Neural cell (in vitro differentiated cells): ENCODE results near the gene FGR.

ENCODE experiments used
- CTCF ChIP-seq: fragments of 450-650 bp; IDR thresholded peaks from 2 replicates; pipeline ENCODE4 v1.5.1; 2014; ENCODE audit warnings: antibody characterized with exemption, mild to moderate bottlenecking, moderate library complexity; ENCODE audit not compliant: poor library complexity, severe bottlenecking
- EP300 ChIP-seq: fragments of 450-650 bp; conservative IDR thresholded peaks from 2 replicates; pipeline ENCODE4 v1.6.1; 2014; ENCODE audit warnings: antibody characterized with exemption, mild to moderate bottlenecking, moderate library complexity; ENCODE audit not compliant: poor library complexity, severe bottlenecking
- EZH2 ChIP-seq: fragments of 200-600, 300-800 bp; shearing (Covaris generic), sonication (generic); IDR thresholded peaks from 2 replicates; pipeline ENCODE4 v1.6.1; 2014; ENCODE audit warnings: antibody characterized with exemption, low read length, borderline replicate concordance, mild to moderate bottlenecking; ENCODE audit not compliant: insufficient read depth, poor library complexity, severe bottlenecking
- POLR2AphosphoS5 ChIP-seq: IDR thresholded peaks from 2 replicates; pipeline ENCODE4 v1.6.1; 2012
- RAD21 ChIP-seq: fragments of 450-650 bp; conservative IDR thresholded peaks from 2 replicates; pipeline ENCODE4 v1.6.1; 2014; ENCODE audit warnings: antibody characterized with exemption, mild to moderate bottlenecking, moderate library complexity
- REST ChIP-seq: IDR thresholded peaks from 2 replicates; pipeline ENCODE4 v1.6.1; 2012; ENCODE audit warnings: borderline replicate concordance
- SMC3 ChIP-seq: fragments of 450-650 bp; conservative IDR thresholded peaks from 2 replicates; pipeline ENCODE4 v1.6.1; 2014; ENCODE audit warnings: antibody characterized with exemption, mild to moderate bottlenecking, moderate library complexity; ENCODE audit not compliant: poor library complexity

- no peak for TF ChIP-seq EP300
- TF ChIP-seq CTCF = no peak
- no peak for TF ChIP-seq RAD21
- no peak for TF ChIP-seq EZH2
- no peak for TF ChIP-seq SMC3
- TF ChIP-seq REST = no peak
- TF ChIP-seq POLR2AphosphoS5 = peak; percentile 1
Measured at GRCh38 chr1:27572019-27572678, 62.8 kb downstream of the FGR start.
